ENCODE data around the gene SORCS1.

SORCS1 gene

DNA sequence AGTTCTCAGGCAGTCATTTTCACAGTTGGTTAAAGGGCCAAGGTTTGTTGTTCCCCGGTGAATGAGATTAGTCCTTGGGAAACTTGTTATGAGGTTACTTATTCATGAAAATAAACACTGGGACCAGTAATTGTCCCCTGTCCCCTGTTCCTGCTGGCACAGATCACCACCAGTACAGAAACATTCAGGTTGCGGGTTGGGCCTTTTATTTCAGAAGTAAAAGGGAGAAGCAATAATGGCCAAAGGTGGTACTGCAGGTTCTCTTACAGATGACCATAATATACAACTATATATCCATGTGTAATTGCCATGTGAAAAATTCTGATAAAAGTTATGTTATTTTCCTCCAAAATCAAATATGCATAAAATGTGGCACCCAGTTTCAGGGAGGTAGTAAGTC, 442.0 kb downstream of the SORCS1 start:
- DNase-seq = no peak
- H3K9ac ChIP-seq (ENCODE audit: low read length) = no peak overlapping the region
- no peaks in the 10 kb centered on the region for H3K36me3 ChIP-seq (replicated peaks; ENCODE audit: insufficient read depth, low read length)
- no peaks in the 10 kb centered on the region for H3K9me2 ChIP-seq (replicated peaks; ENCODE audit: insufficient read depth, low read length)
- no peak overlapping the region for H3K4me3 ChIP-seq (ENCODE audit: low read length)
- TF ChIP-seq EZH2phosphoT487 (IDR thresholded peaks at IDR 0.05; ENCODE audit: low read length) = no peak
- H3K79me2 ChIP-seq (ENCODE audit: low read length) = no peaks in the 10 kb centered on the region
- no peaks in the 10 kb centered on the region for H3F3A ChIP-seq (ENCODE audit: insufficient read depth, low read length)
- no peak overlapping the region for H2AFZ ChIP-seq (ENCODE audit: low read length)
- H4K20me1 ChIP-seq (ENCODE audit: insufficient read depth, low read length) = no peaks in the 10 kb centered on the region
- no peaks in the 10 kb centered on the region for H3K4me1 ChIP-seq (ENCODE audit: low read length)
- no peaks in the 10 kb centered on the region for H3K9me3 ChIP-seq (replicated peaks; ENCODE audit: insufficient read depth, low read length)
- H3K4me2 ChIP-seq (ENCODE audit: low read depth, low read length) = no peak overlapping the region
- H3K27ac ChIP-seq (ENCODE audit: low read length) = no peak overlapping the region
- H3K27me3 ChIP-seq (replicated peaks; ENCODE audit: insufficient read depth, low read length) = no peaks in the 10 kb centered on the region

GRCh38 chr10:106720683-106721082, 443.8 kb downstream of the SORCS1 start:
- H4K20me1 ChIP-seq (ENCODE audit: insufficient read depth, low read length) = no peaks in the 10 kb centered on the region
- no peak overlapping the region for H3K9ac ChIP-seq (ENCODE audit: low read length)
- H3K27ac ChIP-seq (ENCODE audit: low read length) = no peak overlapping the region
- H3F3A ChIP-seq (ENCODE audit: insufficient read depth, low read length) = no peaks in the 10 kb centered on the region
- no peaks in the 10 kb centered on the region for H3K9me2 ChIP-seq (replicated peaks; ENCODE audit: insufficient read depth, low read length)
- no peaks in the 10 kb centered on the region for H3K9me3 ChIP-seq (replicated peaks; ENCODE audit: insufficient read depth, low read length)
- no peak for DNase-seq
- H3K36me3 ChIP-seq (replicated peaks; ENCODE audit: insufficient read depth, low read length) = no peaks in the 10 kb centered on the region
- no peak overlapping the region for H3K4me3 ChIP-seq (ENCODE audit: low read length)
- no peaks in the 10 kb centered on the region for H3K27me3 ChIP-seq (replicated peaks; ENCODE audit: insufficient read depth, low read length)
- TF ChIP-seq EZH2phosphoT487 (IDR thresholded peaks at IDR 0.05; ENCODE audit: low read length) (no peak), CTCF (IDR thresholded peaks at IDR 0.05; ENCODE audit: low read length) (no peak), EZH2 (optimal IDR thresholded peaks at IDR 0.05; ENCODE audit: low read depth, low read length) (no peak)
- H3K79me2 ChIP-seq (ENCODE audit: low read length) = no peaks in the 10 kb centered on the region
- H3K4me1 ChIP-seq (ENCODE audit: low read length) = no peaks in the 10 kb centered on the region
- H3K4me2 ChIP-seq (ENCODE audit: low read depth, low read length) = no peak overlapping the region
- H2AFZ ChIP-seq (ENCODE audit: low read length) = no peak overlapping the region

- Histone ChIP-seq H3K27me3 (replicated peaks; ENCODE audit: insufficient read depth, low read length) (no peaks in the 10 kb centered on the region), H3K9ac (ENCODE audit: low read length) (no peak overlapping the region)
- TF ChIP-seq EZH2phosphoT487 (IDR thresholded peaks at IDR 0.05; ENCODE audit: low read length) = no peak
- no peak for TF ChIP-seq CTCF (IDR thresholded peaks at IDR 0.05; ENCODE audit: low read length)
- no peak for TF ChIP-seq EZH2 (optimal IDR thresholded peaks at IDR 0.05; ENCODE audit: low read depth, low read length)
Measured at GRCh38 chr10:106716381-106716780, 448.1 kb downstream of the SORCS1 start.

GRCh38 chr10:106714734-106715555, 449.6 kb downstream of the SORCS1 start:
- H3K4me2 ChIP-seq (ENCODE audit: low read depth, low read length) = no peak overlapping the region

More at GRCh38 chr10:106716381-106716780, 448.1 kb downstream of the SORCS1 start:
- H3K79me2 ChIP-seq (ENCODE audit: low read length) = no peaks in the 10 kb centered on the region
- H3F3A ChIP-seq (ENCODE audit: insufficient read depth, low read length) = no peaks in the 10 kb centered on the region
- no peak overlapping the region for H3K4me3 ChIP-seq (ENCODE audit: low read length)
- no peaks in the 10 kb centered on the region for H3K9me2 ChIP-seq (replicated peaks; ENCODE audit: insufficient read depth, low read length)
- no peaks in the 10 kb centered on the region for H3K4me1 ChIP-seq (ENCODE audit: low read length)
- no peak overlapping the region for H3K27ac ChIP-seq (ENCODE audit: low read length)
- DNase-seq = no peak
- H3K4me2 ChIP-seq (ENCODE audit: low read depth, low read length) = no peak overlapping the region
- no peaks in the 10 kb centered on the region for H4K20me1 ChIP-seq (ENCODE audit: insufficient read depth, low read length)
- H2AFZ ChIP-seq (ENCODE audit: low read length) = no peak overlapping the region
- no peaks in the 10 kb centered on the region for H3K9me3 ChIP-seq (replicated peaks; ENCODE audit: insufficient read depth, low read length)
- no peaks in the 10 kb centered on the region for H3K36me3 ChIP-seq (replicated peaks; ENCODE audit: insufficient read depth, low read length)

More at GRCh38 chr10:106714734-106715555, 449.6 kb downstream of the SORCS1 start:
- no peak for TF ChIP-seq CTCF (IDR thresholded peaks at IDR 0.05; ENCODE audit: low read length)
- TF ChIP-seq EZH2 (optimal IDR thresholded peaks at IDR 0.05; ENCODE audit: low read depth, low read length) = no peak
- TF ChIP-seq EZH2phosphoT487 (IDR thresholded peaks at IDR 0.05; ENCODE audit: low read length) = no peak
- H3K27ac ChIP-seq (ENCODE audit: low read length) = no peak overlapping the region
- H3K9ac ChIP-seq (ENCODE audit: low read length) = no peak overlapping the region
- H4K20me1 ChIP-seq (ENCODE audit: insufficient read depth, low read length) = no peaks in the 10 kb centered on the region
- H3K9me3 ChIP-seq (replicated peaks; ENCODE audit: insufficient read depth, low read length) = no peaks in the 10 kb centered on the region
- no peaks in the 10 kb centered on the region for H3K27me3 ChIP-seq (replicated peaks; ENCODE audit: insufficient read depth, low read length)
- no peak overlapping the region for H3K4me3 ChIP-seq (ENCODE audit: low read length)
- H3K9me2 ChIP-seq (replicated peaks; ENCODE audit: insufficient read depth, low read length) = no peaks in the 10 kb centered on the region
- H3K79me2 ChIP-seq (ENCODE audit: low read length) = no peaks in the 10 kb centered on the region
- H3F3A ChIP-seq (ENCODE audit: insufficient read depth, low read length) = no peaks in the 10 kb centered on the region
- H3K4me1 ChIP-seq (ENCODE audit: low read length) = no peaks in the 10 kb centered on the region
- H3K36me3 ChIP-seq (replicated peaks; ENCODE audit: insufficient read depth, low read length) = no peaks in the 10 kb centered on the region
- no peak overlapping the region for H2AFZ ChIP-seq (ENCODE audit: low read length)
- DNase-seq = no peak
